ENCODE data around the gene UGT1A5.

UGT1A5 gene

DNA sequence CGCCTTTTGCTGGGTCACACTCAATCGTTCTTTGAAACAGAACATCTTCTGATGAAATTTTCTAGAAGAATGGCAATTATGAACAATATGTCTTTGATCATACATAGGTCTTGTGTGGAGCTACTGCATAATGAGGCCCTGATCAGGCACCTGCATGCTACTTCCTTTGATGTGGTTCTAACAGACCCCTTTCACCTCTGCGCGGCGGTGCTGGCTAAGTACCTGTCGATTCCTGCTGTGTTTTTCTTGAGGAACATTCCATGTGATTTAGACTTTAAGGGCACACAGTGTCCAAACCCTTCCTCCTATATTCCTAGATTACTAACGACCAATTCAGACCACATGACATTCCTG is 532 bp downstream of the UGT1A5 start:
- TF ChIP-seq POLR2AphosphoS5 (IDR thresholded peaks at IDR 0.05; ENCODE audit: low read depth, low read length) (no peak), SIN3A (IDR thresholded peaks at IDR 0.05; ENCODE audit: borderline replicate concordance, insufficient read depth, low read length) (no peak), TAF1 (IDR thresholded peaks at IDR 0.05; ENCODE audit: borderline replicate concordance, insufficient read depth, low read length) (no peak), FOXP2 (optimal IDR thresholded peaks at IDR 0.05; ENCODE audit: borderline replicate concordance, extremely low read depth, extremely low read length, insufficient read depth) (no peak)
- TF ChIP-seq, protein P1, sequence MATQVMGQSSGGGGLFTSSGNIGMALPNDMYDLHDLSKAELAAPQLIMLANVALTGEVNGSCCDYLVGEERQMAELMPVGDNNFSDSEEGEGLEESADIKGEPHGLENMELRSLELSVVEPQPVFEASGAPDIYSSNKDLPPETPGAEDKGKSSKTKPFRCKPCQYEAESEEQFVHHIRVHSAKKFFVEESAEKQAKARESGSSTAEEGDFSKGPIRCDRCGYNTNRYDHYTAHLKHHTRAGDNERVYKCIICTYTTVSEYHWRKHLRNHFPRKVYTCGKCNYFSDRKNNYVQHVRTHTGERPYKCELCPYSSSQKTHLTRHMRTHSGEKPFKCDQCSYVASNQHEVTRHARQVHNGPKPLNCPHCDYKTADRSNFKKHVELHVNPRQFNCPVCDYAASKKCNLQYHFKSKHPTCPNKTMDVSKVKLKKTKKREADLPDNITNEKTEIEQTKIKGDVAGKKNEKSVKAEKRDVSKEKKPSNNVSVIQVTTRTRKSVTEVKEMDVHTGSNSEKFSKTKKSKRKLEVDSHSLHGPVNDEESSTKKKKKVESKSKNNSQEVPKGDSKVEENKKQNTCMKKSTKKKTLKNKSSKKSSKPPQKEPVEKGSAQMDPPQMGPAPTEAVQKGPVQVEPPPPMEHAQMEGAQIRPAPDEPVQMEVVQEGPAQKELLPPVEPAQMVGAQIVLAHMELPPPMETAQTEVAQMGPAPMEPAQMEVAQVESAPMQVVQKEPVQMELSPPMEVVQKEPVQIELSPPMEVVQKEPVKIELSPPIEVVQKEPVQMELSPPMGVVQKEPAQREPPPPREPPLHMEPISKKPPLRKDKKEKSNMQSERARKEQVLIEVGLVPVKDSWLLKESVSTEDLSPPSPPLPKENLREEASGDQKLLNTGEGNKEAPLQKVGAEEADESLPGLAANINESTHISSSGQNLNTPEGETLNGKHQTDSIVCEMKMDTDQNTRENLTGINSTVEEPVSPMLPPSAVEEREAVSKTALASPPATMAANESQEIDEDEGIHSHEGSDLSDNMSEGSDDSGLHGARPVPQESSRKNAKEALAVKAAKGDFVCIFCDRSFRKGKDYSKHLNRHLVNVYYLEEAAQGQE (IDR thresholded peaks at IDR 0.05; ENCODE audit: insufficient read depth in 1 of 2, low read depth in 2 of 2, low read length in 2 of 2), result no peak

DNA sequence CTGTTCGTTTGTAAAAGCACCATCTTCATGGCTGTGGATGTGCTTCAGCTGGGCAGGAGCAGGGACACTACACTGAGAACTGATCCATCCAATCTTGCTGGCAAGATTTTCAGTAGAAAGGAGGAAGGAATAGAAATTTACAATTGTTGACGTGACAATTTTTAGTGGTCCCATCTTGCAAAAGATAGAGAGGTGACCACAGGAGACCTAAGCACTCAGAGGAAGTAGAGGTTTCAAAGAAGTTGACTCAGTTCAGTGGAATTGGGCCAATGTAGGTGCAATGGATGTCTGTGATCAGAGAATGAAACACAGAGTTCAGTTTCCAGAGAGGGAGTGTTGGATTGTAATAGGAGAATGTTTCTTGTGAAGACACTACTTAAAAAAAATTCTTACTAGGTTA is 1.4 kb downstream of the UGT1A5 start:
- TF ChIP-seq, protein P1 (IDR thresholded peaks at IDR 0.05; ENCODE audit: insufficient read depth in 1 of 2, low read depth in 2 of 2, low read length in 2 of 2), result no peak
- TF ChIP-seq SIN3A (IDR thresholded peaks at IDR 0.05; ENCODE audit: borderline replicate concordance, insufficient read depth, low read length), result no peak
- TF ChIP-seq TAF1 (IDR thresholded peaks at IDR 0.05; ENCODE audit: borderline replicate concordance, insufficient read depth, low read length), result no peak

DNA sequence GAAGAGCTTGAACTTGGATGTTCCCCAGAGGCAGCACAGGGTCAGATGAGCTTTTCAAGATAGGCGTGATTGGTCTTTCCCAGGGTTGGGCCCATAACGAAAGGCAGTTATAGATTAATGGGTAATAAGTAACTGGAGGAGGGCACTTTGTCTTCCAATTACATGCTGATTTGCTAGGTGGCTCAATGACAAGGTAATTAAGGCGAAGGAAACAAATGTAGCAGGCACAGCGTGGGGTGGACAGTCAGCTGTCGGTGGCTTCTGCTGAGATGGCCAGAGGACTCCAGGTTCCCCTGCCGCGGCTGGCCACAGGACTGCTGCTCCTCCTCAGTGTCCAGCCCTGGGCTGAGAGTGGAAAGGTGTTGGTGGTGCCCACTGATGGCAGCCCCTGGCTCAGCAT is 5.8 kb downstream of the UGT1A5 start, which contains the start of gene UGT1A4:
Gene UGT1A4 (plus strand): TSS at position 185 of the 400 bp plus-strand sequence. CDS start 85 bp downstream, at position 270.
- TF ChIP-seq FOXP2 (optimal IDR thresholded peaks at IDR 0.05; ENCODE audit: borderline replicate concordance, extremely low read depth, extremely low read length, insufficient read depth) (no peak), SIN3A (IDR thresholded peaks at IDR 0.05; ENCODE audit: borderline replicate concordance, insufficient read depth, low read length) (no peak), POLR2AphosphoS5 (IDR thresholded peaks at IDR 0.05; ENCODE audit: low read depth, low read length) (no peak)

DNA sequence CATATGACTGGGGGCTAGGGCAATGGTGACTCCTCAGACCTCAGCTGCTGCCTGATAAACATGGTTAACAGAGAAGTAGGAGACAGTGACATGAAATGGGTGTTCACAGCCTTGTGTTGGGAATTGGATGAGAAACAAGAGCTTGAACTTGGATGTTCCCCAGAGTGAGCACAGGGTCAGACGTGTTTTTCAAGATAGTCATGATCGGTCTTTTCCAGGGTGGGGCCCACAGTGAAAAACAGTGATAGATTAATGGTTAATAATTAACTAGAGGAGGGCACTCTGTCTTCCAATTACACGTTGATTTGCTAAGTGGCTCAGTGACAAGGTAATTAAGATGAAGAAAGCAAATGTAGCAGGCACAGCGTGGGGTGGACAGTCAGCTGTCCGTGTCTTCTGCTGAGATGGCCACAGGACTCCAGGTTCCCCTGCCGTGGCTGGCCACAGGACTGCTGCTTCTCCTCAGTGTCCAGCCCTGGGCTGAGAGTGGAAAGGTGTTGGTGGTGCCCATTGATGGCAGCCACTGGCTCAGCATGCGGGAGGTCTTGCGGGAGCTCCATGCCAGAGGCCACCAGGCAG is 16.1 kb downstream of the UGT1A5 start, which contains the start of gene UGT1A3:
Gene UGT1A3 (plus strand): TSS at position 320 of the 579 bp plus-strand sequence. CDS start 85 bp downstream, at position 405.
- TF ChIP-seq TAF1 (IDR thresholded peaks at IDR 0.05; ENCODE audit: borderline replicate concordance, insufficient read depth, low read length), result no peak
- no peak for TF ChIP-seq FOXP2 (optimal IDR thresholded peaks at IDR 0.05; ENCODE audit: borderline replicate concordance, extremely low read depth, extremely low read length, insufficient read depth)
- no peak for TF ChIP-seq SIN3A (IDR thresholded peaks at IDR 0.05; ENCODE audit: borderline replicate concordance, insufficient read depth, low read length)
- TF ChIP-seq POLR2AphosphoS5 (IDR thresholded peaks at IDR 0.05; ENCODE audit: low read depth, low read length), result no peak
- TF ChIP-seq, protein P1 (IDR thresholded peaks at IDR 0.05; ENCODE audit: insufficient read depth in 1 of 2, low read depth in 2 of 2, low read length in 2 of 2), result no peak

DNA sequence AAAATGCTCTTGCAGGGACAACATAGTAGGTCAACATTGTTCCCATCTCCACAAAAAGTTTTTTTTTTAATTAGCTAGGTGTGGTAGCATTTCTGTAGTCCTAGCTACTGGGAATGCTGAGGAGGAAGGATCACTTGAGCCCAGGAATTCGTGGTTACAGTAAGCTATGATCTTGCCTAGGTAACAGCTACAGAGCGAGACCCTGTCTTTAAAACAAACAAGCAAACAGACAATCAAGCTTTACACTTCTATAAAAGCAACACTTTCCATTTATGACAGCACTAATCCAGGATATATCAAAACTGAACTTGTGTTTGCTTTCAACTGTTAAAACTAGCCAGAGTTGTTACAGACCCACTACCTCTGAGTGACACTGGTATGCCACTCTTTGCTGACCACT is 28.2 kb downstream of the UGT1A5 start:
- TF ChIP-seq FOXP2 (optimal IDR thresholded peaks at IDR 0.05; ENCODE audit: borderline replicate concordance, extremely low read depth, extremely low read length, insufficient read depth) (no peak), SIN3A (IDR thresholded peaks at IDR 0.05; ENCODE audit: borderline replicate concordance, insufficient read depth, low read length) (no peak), TAF1 (IDR thresholded peaks at IDR 0.05; ENCODE audit: borderline replicate concordance, insufficient read depth, low read length) (no peak), POLR2AphosphoS5 (IDR thresholded peaks at IDR 0.05; ENCODE audit: low read depth, low read length) (no peak)
- TF ChIP-seq, protein P1 (IDR thresholded peaks at IDR 0.05; ENCODE audit: insufficient read depth in 1 of 2, low read depth in 2 of 2, low read length in 2 of 2), result no peak
